Measurements from ENCODE around the gene PPP1R7. TPM values are rescaled to one million over a fixed set of nuclear protein-coding genes. Genes with fewer than 3 reads are reported as not detected.
A peak's percentile ranks its signal among the peaks of the same experiment; 100 is the strongest.

PPP1R7 gene
- total RNA-seq, 1 experiment from 2014 or later: 39.5 TPM

- no peak overlapping the region for H2AFZ ChIP-seq (ENCODE audit: low read length)
- no peaks in the 10 kb centered on the region for H3K4me1 ChIP-seq (ENCODE audit: low read length)
- H3K4me2 ChIP-seq (ENCODE audit: low read depth, low read length, poor library complexity, severe bottlenecking): no peak overlapping the region
- H3K27me3 ChIP-seq (ENCODE audit: low read length): no peaks in the 10 kb centered on the region
- H3K36me3 ChIP-seq (ENCODE audit: insufficient read depth, low read length): no peaks in the 10 kb centered on the region
- no peaks in the 10 kb centered on the region for H4K20me1 ChIP-seq (ENCODE audit: insufficient read depth, low read depth, low read length)
- no peaks in the 10 kb centered on the region for H3K79me2 ChIP-seq (ENCODE audit: low read length)
- no peak overlapping the region for H3K9ac ChIP-seq (ENCODE audit: low read length)
- H3K9me3 ChIP-seq (ENCODE audit: low read length): no peaks in the 10 kb centered on the region
- H3K4me3 ChIP-seq (ENCODE audit: low read length): no peak overlapping the region
- no peak overlapping the region for H3K27ac ChIP-seq (ENCODE audit: low read length)
- no peak for DNase-seq
- H3K9me2 ChIP-seq (replicated peaks; ENCODE audit: insufficient read depth, low read length): no peaks in the 10 kb centered on the region
Observed at GRCh38 chr2:241207151-241207550, 56.9 kb downstream of the PPP1R7 start.

GRCh38 chr2:241207641-241208040 lies 57.4 kb downstream of the PPP1R7 start:
- Histone ChIP-seq H3K9ac (ENCODE audit: low read length) (no peak overlapping the region), H3K4me1 (ENCODE audit: low read length) (no peaks in the 10 kb centered on the region), H3K9me2 (replicated peaks; ENCODE audit: insufficient read depth, low read length) (no peaks in the 10 kb centered on the region), H4K20me1 (ENCODE audit: insufficient read depth, low read depth, low read length) (no peaks in the 10 kb centered on the region), H3K4me3 (ENCODE audit: low read length) (no peak overlapping the region), H3K36me3 (ENCODE audit: insufficient read depth, low read length) (no peaks in the 10 kb centered on the region), H3K27ac (ENCODE audit: low read length) (no peak overlapping the region), H3K9me3 (ENCODE audit: low read length) (no peaks in the 10 kb centered on the region), H3K27me3 (ENCODE audit: low read length) (no peaks in the 10 kb centered on the region), H3K4me2 (ENCODE audit: low read depth, low read length, poor library complexity, severe bottlenecking) (no peak overlapping the region), H3K79me2 (ENCODE audit: low read length) (no peaks in the 10 kb centered on the region), H2AFZ (ENCODE audit: low read length) (no peak overlapping the region)
- DNase-seq: no peak

- DNase-seq: no peak
- Histone ChIP-seq H3K4me2 (ENCODE audit: low read depth, low read length, poor library complexity, severe bottlenecking) (no peak overlapping the region), H3K79me2 (ENCODE audit: low read length) (no peaks in the 10 kb centered on the region), H3K27me3 (ENCODE audit: low read length) (no peaks in the 10 kb centered on the region), H4K20me1 (ENCODE audit: insufficient read depth, low read depth, low read length) (no peaks in the 10 kb centered on the region), H3K9me2 (replicated peaks; ENCODE audit: insufficient read depth, low read length) (no peaks in the 10 kb centered on the region), H3K4me3 (ENCODE audit: low read length) (no peak overlapping the region), H3K9ac (ENCODE audit: low read length) (no peak overlapping the region), H3K4me1 (ENCODE audit: low read length) (no peaks in the 10 kb centered on the region), H3K27ac (ENCODE audit: low read length) (no peak overlapping the region), H3K9me3 (ENCODE audit: low read length) (no peaks in the 10 kb centered on the region), H3K36me3 (ENCODE audit: insufficient read depth, low read length) (no peaks in the 10 kb centered on the region), H2AFZ (ENCODE audit: low read length) (no peak overlapping the region)
Observed at GRCh38 chr2:241208058-241208457, 57.8 kb downstream of the PPP1R7 start.

- H3K4me1 ChIP-seq (ENCODE audit: low read length): no peaks in the 10 kb centered on the region
- H3K36me3 ChIP-seq (ENCODE audit: insufficient read depth, low read length): no peaks in the 10 kb centered on the region
Observed at GRCh38 chr2:241209271-241209670, 59.0 kb downstream of the PPP1R7 start.

GRCh38 chr2:241211276-241211675 lies 61.0 kb downstream of the PPP1R7 start:
- Histone ChIP-seq H2AFZ (ENCODE audit: low read length) (no peak overlapping the region), H3K9ac (ENCODE audit: low read length) (no peak overlapping the region), H3K9me3 (ENCODE audit: low read length) (no peaks in the 10 kb centered on the region), H3K36me3 (ENCODE audit: insufficient read depth, low read length) (no peaks in the 10 kb centered on the region), H3K9me2 (replicated peaks; ENCODE audit: insufficient read depth, low read length) (no peaks in the 10 kb centered on the region), H3K27me3 (ENCODE audit: low read length) (no peaks in the 10 kb centered on the region), H3K4me2 (ENCODE audit: low read depth, low read length, poor library complexity, severe bottlenecking) (no peak overlapping the region), H3K4me3 (ENCODE audit: low read length) (no peak overlapping the region), H3K27ac (ENCODE audit: low read length) (no peak overlapping the region), H3K79me2 (ENCODE audit: low read length) (no peaks in the 10 kb centered on the region), H3K4me1 (ENCODE audit: low read length) (no peaks in the 10 kb centered on the region), H4K20me1 (ENCODE audit: insufficient read depth, low read depth, low read length) (no peaks in the 10 kb centered on the region; the same call in 1 of the 2 replicates)
- DNase-seq: peak; percentile 59

More at GRCh38 chr2:241209271-241209670, 59.0 kb downstream of the PPP1R7 start:
- no peak overlapping the region for H2AFZ ChIP-seq (ENCODE audit: low read length)
- H3K27ac ChIP-seq (ENCODE audit: low read length): no peak overlapping the region
- DNase-seq: no peak
- H3K9ac ChIP-seq (ENCODE audit: low read length): no peak overlapping the region
- no peak overlapping the region for H3K4me3 ChIP-seq (ENCODE audit: low read length)
- no peaks in the 10 kb centered on the region for H3K9me2 ChIP-seq (replicated peaks; ENCODE audit: insufficient read depth, low read length)
- H3K27me3 ChIP-seq (ENCODE audit: low read length): no peaks in the 10 kb centered on the region
- H3K79me2 ChIP-seq (ENCODE audit: low read length): no peaks in the 10 kb centered on the region
- H3K4me2 ChIP-seq (ENCODE audit: low read depth, low read length, poor library complexity, severe bottlenecking): no peak overlapping the region
- H3K9me3 ChIP-seq (ENCODE audit: low read length): no peaks in the 10 kb centered on the region
- no peaks in the 10 kb centered on the region; the same call in 1 of the 2 replicates for H4K20me1 ChIP-seq (ENCODE audit: insufficient read depth, low read depth, low read length)

GRCh38 chr2:241213041-241213440 lies 62.8 kb downstream of the PPP1R7 start:
- H3K9me3 ChIP-seq (ENCODE audit: low read length): no peaks in the 10 kb centered on the region
- H3K9ac ChIP-seq (ENCODE audit: low read length): no peak overlapping the region
- DNase-seq: no peak
- H3K4me2 ChIP-seq (ENCODE audit: low read depth, low read length, poor library complexity, severe bottlenecking): no peak overlapping the region
- no peaks in the 10 kb centered on the region for H3K27me3 ChIP-seq (ENCODE audit: low read length)
- no peak overlapping the region for H3K4me3 ChIP-seq (ENCODE audit: low read length)
- no peaks in the 10 kb centered on the region; the same call in 1 of the 2 replicates for H4K20me1 ChIP-seq (ENCODE audit: insufficient read depth, low read depth, low read length)
- peaks cover 3% of the 10 kb centered on the region; the same call in 1 of the 2 replicates for H3K4me1 ChIP-seq (ENCODE audit: low read length)
- no peaks in the 10 kb centered on the region for H3K9me2 ChIP-seq (replicated peaks; ENCODE audit: insufficient read depth, low read length)
- no peak overlapping the region for H3K27ac ChIP-seq (ENCODE audit: low read length)
- H3K79me2 ChIP-seq (ENCODE audit: low read length): no peaks in the 10 kb centered on the region
- H2AFZ ChIP-seq (ENCODE audit: low read length): no peak overlapping the region
- H3K36me3 ChIP-seq (ENCODE audit: insufficient read depth, low read length): no peaks in the 10 kb centered on the region

GRCh38 chr2:241213567-241213966 lies 63.3 kb downstream of the PPP1R7 start:
- Histone ChIP-seq H3K9ac (ENCODE audit: low read length) (no peak overlapping the region), H3K36me3 (ENCODE audit: insufficient read depth, low read length) (no peaks in the 10 kb centered on the region), H3K4me3 (ENCODE audit: low read length) (no peak overlapping the region), H3K4me2 (ENCODE audit: low read depth, low read length, poor library complexity, severe bottlenecking) (no peak overlapping the region), H3K4me1 (ENCODE audit: low read length) (peaks cover 5% of the 10 kb centered on the region), H3K9me2 (replicated peaks; ENCODE audit: insufficient read depth, low read length) (no peaks in the 10 kb centered on the region), H3K9me3 (ENCODE audit: low read length) (no peaks in the 10 kb centered on the region), H3K27me3 (ENCODE audit: low read length) (no peaks in the 10 kb centered on the region), H3K27ac (ENCODE audit: low read length) (no peak overlapping the region), H3K79me2 (ENCODE audit: low read length) (no peaks in the 10 kb centered on the region), H2AFZ (ENCODE audit: low read length) (no peak overlapping the region), H4K20me1 (ENCODE audit: insufficient read depth, low read depth, low read length) (no peaks in the 10 kb centered on the region; the same call in 1 of the 2 replicates)
- no peak for DNase-seq

- no peak overlapping the region for H2AFZ ChIP-seq (ENCODE audit: low read length)
- DNase-seq: no peak
- H4K20me1 ChIP-seq (ENCODE audit: insufficient read depth, low read depth, low read length): no peaks in the 10 kb centered on the region; the same call in 1 of the 2 replicates
- no peak overlapping the region for H3K4me2 ChIP-seq (ENCODE audit: low read depth, low read length, poor library complexity, severe bottlenecking)
- H3K9me3 ChIP-seq (ENCODE audit: low read length): no peaks in the 10 kb centered on the region
- no peak overlapping the region for H3K9ac ChIP-seq (ENCODE audit: low read length)
- H3K4me1 ChIP-seq (ENCODE audit: low read length): peaks cover 11% of the 10 kb centered on the region
- no peak overlapping the region for H3K4me3 ChIP-seq (ENCODE audit: low read length)
- H3K36me3 ChIP-seq (ENCODE audit: insufficient read depth, low read length): no peaks in the 10 kb centered on the region
- no peaks in the 10 kb centered on the region for H3K79me2 ChIP-seq (ENCODE audit: low read length)
- H3K9me2 ChIP-seq (replicated peaks; ENCODE audit: insufficient read depth, low read length): no peaks in the 10 kb centered on the region
- no peaks in the 10 kb centered on the region for H3K27me3 ChIP-seq (ENCODE audit: low read length)
- H3K27ac ChIP-seq (ENCODE audit: low read length): no peak overlapping the region
Observed at GRCh38 chr2:241214209-241214608, 63.9 kb downstream of the PPP1R7 start.

GRCh38 chr2:241214766-241215165 lies 64.5 kb downstream of the PPP1R7 start:
- H3K9me3 ChIP-seq (ENCODE audit: low read length): no peaks in the 10 kb centered on the region

More at GRCh38 chr2:241214766-241215165, 64.5 kb downstream of the PPP1R7 start:
- Histone ChIP-seq H3K27ac (ENCODE audit: low read length) (no peak overlapping the region), H3K4me1 (ENCODE audit: low read length) (peaks cover 12% of the 10 kb centered on the region), H3K36me3 (ENCODE audit: insufficient read depth, low read length) (no peaks in the 10 kb centered on the region), H3K9me2 (replicated peaks; ENCODE audit: insufficient read depth, low read length) (no peaks in the 10 kb centered on the region), H3K27me3 (ENCODE audit: low read length) (no peaks in the 10 kb centered on the region), H3K9ac (ENCODE audit: low read length) (no peak overlapping the region), H3K4me3 (ENCODE audit: low read length) (no peak overlapping the region), H2AFZ (ENCODE audit: low read length) (no peak overlapping the region), H4K20me1 (ENCODE audit: insufficient read depth, low read depth, low read length) (no peaks in the 10 kb centered on the region; the same call in 1 of the 2 replicates), H3K79me2 (ENCODE audit: low read length) (no peaks in the 10 kb centered on the region), H3K4me2 (ENCODE audit: low read depth, low read length, poor library complexity, severe bottlenecking) (no peak overlapping the region)
- DNase-seq: no peak

All from Karpas-422 (cell line).